ENCODE data around the gene PRSS21. TPM values are rescaled to one million over a fixed set of nuclear protein-coding genes. Genes with fewer than 3 reads are reported as not detected.

PRSS21 gene
- total and polyA plus RNA-seq, 10 of the 15 experiments (the other 5 are each of a cell fraction or from before 2014, with no cell fraction given) = 5.3 to 73.4 (median 40.1) TPM; not detected in 1

DNA sequence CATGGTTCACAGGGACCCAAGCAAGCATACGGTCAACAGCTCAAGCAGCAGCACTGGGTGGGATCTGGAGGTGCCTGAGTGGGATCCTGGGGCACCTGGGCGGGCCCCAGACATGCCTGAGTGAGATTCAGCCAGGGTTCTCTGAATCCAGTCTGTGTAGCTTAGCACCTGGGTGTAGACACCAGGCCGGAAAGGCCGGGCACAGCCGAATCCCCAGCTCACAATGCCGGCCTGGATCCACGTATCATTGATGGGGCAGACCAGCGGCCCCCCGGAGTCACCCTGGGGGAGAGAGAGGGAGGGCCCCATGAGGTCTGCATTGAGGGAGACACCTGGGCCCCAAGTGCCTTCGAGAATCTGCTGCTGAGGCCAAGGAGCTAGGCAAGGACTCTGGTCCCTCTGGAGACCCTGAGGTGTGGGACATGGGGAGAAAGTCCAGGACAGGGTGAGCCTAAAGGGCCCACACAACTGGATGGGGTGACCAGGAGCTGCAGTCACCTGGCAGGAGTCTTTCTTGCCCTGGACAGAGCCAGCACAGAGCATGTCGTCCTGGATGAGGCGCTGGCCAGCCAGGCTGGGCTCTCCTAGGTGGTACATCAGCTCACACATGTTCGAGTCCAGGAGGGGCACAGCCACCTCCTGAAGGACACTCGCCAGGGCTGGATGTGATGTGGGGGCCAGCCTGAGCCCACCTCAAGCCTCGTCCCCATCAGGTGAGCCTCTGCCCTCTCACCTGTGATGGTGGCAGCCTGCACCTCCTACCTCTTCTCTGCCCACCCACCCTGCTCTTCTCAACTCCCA, 22.8 kb downstream of the PRSS21 start:
- WGBS (ENCODE audit: insufficient coverage, insufficient replicate concordance, low lambda C conversion rate, missing lambda C conversion rate) = 41% methylated on average over 15 of the region's 15 CpGs
- in situ Hi-C loops (cut with MboI) = no loop called here
- TF ChIP-seq ZSCAN29 (IDR thresholded peaks at IDR 0.05) (no peak), SUPT20H (IDR thresholded peaks at IDR 0.05; ENCODE audit: borderline replicate concordance, control insufficient read depth, low read depth, low read length) (no peak), FOS (IDR thresholded peaks at IDR 0.05; ENCODE audit: borderline replicate concordance, extremely low read depth, insufficient read length) (no peak), NFYB (IDR thresholded peaks at IDR 0.05; ENCODE audit: insufficient read depth, low read depth, low read length) (no peak), MAX (IDR thresholded peaks at IDR 0.05; ENCODE audit: low read depth, low read length) (no peak), TCF3 (IDR thresholded peaks at IDR 0.05; ENCODE audit: borderline replicate concordance, insufficient read depth, low read depth, low read length) (no peak), ZNF384 (IDR thresholded peaks at IDR 0.05; ENCODE audit: borderline replicate concordance, low read depth, low read length) (no peak), GATAD2B (conservative IDR thresholded peaks at IDR 0.05; ENCODE audit: low read depth) (no peak), IRF4 (IDR thresholded peaks at IDR 0.05; ENCODE audit: low read depth, low read length) (no peak)
- TF ChIP-seq, protein P1, sequence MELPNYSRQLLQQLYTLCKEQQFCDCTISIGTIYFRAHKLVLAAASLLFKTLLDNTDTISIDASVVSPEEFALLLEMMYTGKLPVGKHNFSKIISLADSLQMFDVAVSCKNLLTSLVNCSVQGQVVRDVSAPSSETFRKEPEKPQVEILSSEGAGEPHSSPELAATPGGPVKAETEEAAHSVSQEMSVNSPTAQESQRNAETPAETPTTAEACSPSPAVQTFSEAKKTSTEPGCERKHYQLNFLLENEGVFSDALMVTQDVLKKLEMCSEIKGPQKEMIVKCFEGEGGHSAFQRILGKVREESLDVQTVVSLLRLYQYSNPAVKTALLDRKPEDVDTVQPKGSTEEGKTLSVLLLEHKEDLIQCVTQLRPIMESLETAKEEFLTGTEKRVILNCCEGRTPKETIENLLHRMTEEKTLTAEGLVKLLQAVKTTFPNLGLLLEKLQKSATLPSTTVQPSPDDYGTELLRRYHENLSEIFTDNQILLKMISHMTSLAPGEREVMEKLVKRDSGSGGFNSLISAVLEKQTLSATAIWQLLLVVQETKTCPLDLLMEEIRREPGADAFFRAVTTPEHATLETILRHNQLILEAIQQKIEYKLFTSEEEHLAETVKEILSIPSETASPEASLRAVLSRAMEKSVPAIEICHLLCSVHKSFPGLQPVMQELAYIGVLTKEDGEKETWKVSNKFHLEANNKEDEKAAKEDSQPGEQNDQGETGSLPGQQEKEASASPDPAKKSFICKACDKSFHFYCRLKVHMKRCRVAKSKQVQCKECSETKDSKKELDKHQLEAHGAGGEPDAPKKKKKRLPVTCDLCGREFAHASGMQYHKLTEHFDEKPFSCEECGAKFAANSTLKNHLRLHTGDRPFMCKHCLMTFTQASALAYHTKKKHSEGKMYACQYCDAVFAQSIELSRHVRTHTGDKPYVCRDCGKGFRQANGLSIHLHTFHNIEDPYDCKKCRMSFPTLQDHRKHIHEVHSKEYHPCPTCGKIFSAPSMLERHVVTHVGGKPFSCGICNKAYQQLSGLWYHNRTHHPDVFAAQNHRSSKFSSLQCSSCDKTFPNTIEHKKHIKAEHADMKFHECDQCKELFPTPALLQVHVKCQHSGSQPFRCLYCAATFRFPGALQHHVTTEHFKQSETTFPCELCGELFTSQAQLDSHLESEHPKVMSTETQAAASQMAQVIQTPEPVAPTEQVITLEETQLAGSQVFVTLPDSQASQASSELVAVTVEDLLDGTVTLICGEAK (IDR thresholded peaks at IDR 0.05; ENCODE audit: borderline replicate concordance) = no peak
- TF ChIP-seq, protein P2, sequence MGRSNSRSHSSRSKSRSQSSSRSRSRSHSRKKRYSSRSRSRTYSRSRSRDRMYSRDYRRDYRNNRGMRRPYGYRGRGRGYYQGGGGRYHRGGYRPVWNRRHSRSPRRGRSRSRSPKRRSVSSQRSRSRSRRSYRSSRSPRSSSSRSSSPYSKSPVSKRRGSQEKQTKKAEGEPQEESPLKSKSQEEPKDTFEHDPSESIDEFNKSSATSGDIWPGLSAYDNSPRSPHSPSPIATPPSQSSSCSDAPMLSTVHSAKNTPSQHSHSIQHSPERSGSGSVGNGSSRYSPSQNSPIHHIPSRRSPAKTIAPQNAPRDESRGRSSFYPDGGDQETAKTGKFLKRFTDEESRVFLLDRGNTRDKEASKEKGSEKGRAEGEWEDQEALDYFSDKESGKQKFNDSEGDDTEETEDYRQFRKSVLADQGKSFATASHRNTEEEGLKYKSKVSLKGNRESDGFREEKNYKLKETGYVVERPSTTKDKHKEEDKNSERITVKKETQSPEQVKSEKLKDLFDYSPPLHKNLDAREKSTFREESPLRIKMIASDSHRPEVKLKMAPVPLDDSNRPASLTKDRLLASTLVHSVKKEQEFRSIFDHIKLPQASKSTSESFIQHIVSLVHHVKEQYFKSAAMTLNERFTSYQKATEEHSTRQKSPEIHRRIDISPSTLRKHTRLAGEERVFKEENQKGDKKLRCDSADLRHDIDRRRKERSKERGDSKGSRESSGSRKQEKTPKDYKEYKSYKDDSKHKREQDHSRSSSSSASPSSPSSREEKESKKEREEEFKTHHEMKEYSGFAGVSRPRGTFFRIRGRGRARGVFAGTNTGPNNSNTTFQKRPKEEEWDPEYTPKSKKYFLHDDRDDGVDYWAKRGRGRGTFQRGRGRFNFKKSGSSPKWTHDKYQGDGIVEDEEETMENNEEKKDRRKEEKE (IDR thresholded peaks at IDR 0.05) = no peak

More for the DNA sequence above, 22.8 kb downstream of the PRSS21 start:
- CTCF ChIA-PET = interaction anchor here (0.6 to 3.1 kb wide), 21 partner anchors 9 to 183 kb away, joined by 3 to 22 read pairs (median 5); partner anchors contain the start of genes FLYWCH1, FLYWCH2 and HCFC1R1
- DNase-seq (ENCODE audit: low read depth, low spot score) (no peak), ATAC-seq (no peak), FAIRE-seq (no peak)
- BruUV-seq (replicated peaks) = no TSS peak
- SMC1A ChIA-PET (ENCODE audit: uncharacterized antibody, unreplicated experiment) = interaction anchor here (0.6 to 2.2 kb wide), 3 partner anchors 28 to 67 kb away, joined by 3 to 16 read pairs (median 3); no protein-coding TSS in a partner anchor
- H3K36me3 ChIP-seq (ENCODE audit: control insufficient read depth in 2 of 2, insufficient read depth in 2 of 2, low read length in 1 of 2) = no peaks in the 10 kb centered on the region
- H3K4me3 ChIP-seq = no peak overlapping the region
- H3K27ac ChIP-seq (ENCODE audit: control insufficient read depth, insufficient read depth) = no peak overlapping the region
- H4K20me1 ChIP-seq (ENCODE audit: control insufficient read depth, insufficient read depth) = no peaks in the 10 kb centered on the region
- H2AFZ ChIP-seq (ENCODE audit: control insufficient read depth, low read depth, low read length) = no peak overlapping the region
- H3K9ac ChIP-seq (ENCODE audit: control insufficient read depth, insufficient read depth, low read length) = no peak overlapping the region
- H3K9me3 ChIP-seq (replicated peaks; ENCODE audit: control insufficient read depth, insufficient read depth, low read length) = peaks cover 3% of the 10 kb centered on the region; the same call in 1 of the 3 replicates
- H3K27me3 ChIP-seq (replicated peaks in 1 of 2; ENCODE audit: control insufficient read depth in 2 of 2, insufficient read depth in 2 of 2, low read length in 1 of 2) = no peaks in the 10 kb centered on the region
- peaks cover 9% of the 10 kb centered on the region; the same call in 1 of the 2 replicates for H3K4me1 ChIP-seq (ENCODE audit: control insufficient read depth, insufficient read depth, low read length)
- RAD21 ChIA-PET (ENCODE audit: unreplicated experiment) = interaction anchor here (0.8 to 3.1 kb wide), 4 partner anchors 24 to 130 kb away, joined by 3 to 26 read pairs (median 3); no protein-coding TSS in a partner anchor
- intact Hi-C loops (cut with micrococcal nuclease; ENCODE audit: unreplicated experiment) = loop anchor here (2.0 kb wide), 1 partner anchor 29 kb away; no protein-coding TSS in a partner anchor
- POLR2A ChIA-PET = interaction anchor here (0.6 kb wide), 1 partner anchor 10 kb away, joined by 3 read pairs; no protein-coding TSS in a partner anchor
- no peaks in the 10 kb centered on the region for H3K79me2 ChIP-seq (ENCODE audit: control insufficient read depth, insufficient read depth, low read length)
- H3K4me2 ChIP-seq (ENCODE audit: control insufficient read depth, insufficient read depth) = no peak overlapping the region

All from GM12878 (cell line).